Liver (tissue), 9 donors: Measurements from ENCODE around the gene SPI1. TPM values are rescaled to one million over a fixed set of nuclear protein-coding genes. Genes with fewer than 3 reads are reported as not detected.
"Not testable (repeated sequence)": the region's sequence is repeated elsewhere in the genome, so short reads cannot be mapped to it uniquely, and the experiment has no call there.

ENCODE experiments used
- DNase-seq: peaks from one replicate; pipeline ENCODE4 v3.0.0-alpha.2; 2017; ENCODE audit warnings: low spot score
- H3K27ac ChIP-seq, 2 donors: one replicate each; pipeline ENCODE4 v1.7.0; 2013; ENCODE audit warnings: inconsistent platforms in 2 of 2, low read length in 2 of 2, control low read depth in 1 of 2, low read depth in 1 of 2, mild to moderate bottlenecking in 1 of 2
- H3K27me3 ChIP-seq, 4 donors: one replicate each; pipeline versions ENCODE4 v1.6.1 to v1.7.0; 2013; ENCODE audit warnings: low read length in 3 of 4, inconsistent platforms in 1 of 4, mild to moderate bottlenecking in 1 of 4, moderate library complexity in 1 of 4; ENCODE audit not compliant: control insufficient read depth in 4 of 4, insufficient read depth in 4 of 4
- H3K36me3 ChIP-seq, 4 donors: one replicate each; pipeline versions ENCODE4 v1.6.1 to v1.7.0; 2013; ENCODE audit warnings: low read length in 3 of 4, mild to moderate bottlenecking in 3 of 4, low read depth in 1 of 4, moderate library complexity in 1 of 4; ENCODE audit not compliant: control insufficient read depth in 4 of 4, insufficient read depth in 3 of 4
- H3K4me1 ChIP-seq, 4 donors: one replicate each; pipeline versions ENCODE4 v1.6.1 to v1.7.0; 2013; ENCODE audit warnings: low read length in 3 of 4, mild to moderate bottlenecking in 3 of 4, moderate library complexity in 1 of 4; ENCODE audit not compliant: control insufficient read depth in 4 of 4, insufficient read depth in 4 of 4
- H3K4me3 ChIP-seq, 3 donors: one replicate each; pipeline versions ENCODE4 v1.6.1 to v1.7.0; 2013; ENCODE audit warnings: low read length in 3 of 3, control low read depth in 1 of 3, low read depth in 1 of 3, mild to moderate bottlenecking in 1 of 3
- H3K9ac ChIP-seq, 2 donors: one replicate each; pipeline ENCODE4 v1.7.0; 2013; ENCODE audit warnings: low read length in 2 of 2, mild to moderate bottlenecking in 2 of 2, moderate library complexity in 2 of 2, control low read depth in 1 of 2, low read depth in 1 of 2
- H3K9me3 ChIP-seq, 4 donors: one replicate each; pipeline versions ENCODE4 v1.6.1 to v1.7.0; 2013; ENCODE audit warnings: low read length in 3 of 4; ENCODE audit not compliant: control insufficient read depth in 4 of 4
- EGR1 ChIP-seq, 2 donors: IDR thresholded peaks; 2 replicates each; pipeline ENCODE4 v1.6.1; 2016 to 2018; ENCODE audit warnings: antibody characterized with exemption in 2 of 2, low read depth in 2 of 2
- FOXA1 ChIP-seq: IDR thresholded peaks from 2 replicates; pipeline ENCODE4 v1.6.1; 2016; ENCODE audit warnings: antibody characterized with exemption
- FOXA2 ChIP-seq: IDR thresholded peaks from 2 replicates; pipeline ENCODE4 v1.6.1; 2016; ENCODE audit warnings: antibody characterized with exemption
- JUND ChIP-seq, 2 donors: IDR thresholded peaks; 2 replicates each; pipeline ENCODE4 v1.6.1; 2016; ENCODE audit warnings: antibody characterized with exemption in 2 of 2
- MAX ChIP-seq: IDR thresholded peaks from 2 replicates; pipeline ENCODE4 v1.6.1; 2016; ENCODE audit warnings: antibody characterized with exemption
- REST ChIP-seq: IDR thresholded peaks from 2 replicates; pipeline ENCODE4 v1.6.1; 2016; ENCODE audit warnings: antibody characterized with exemption, mild to moderate bottlenecking
- RXRA ChIP-seq, 2 donors: IDR thresholded peaks; 2 replicates each; pipeline ENCODE4 v1.6.1; 2017 to 2018; ENCODE audit warnings: antibody characterized with exemption in 2 of 2, mild to moderate bottlenecking in 1 of 2
- TAF1 ChIP-seq: conservative IDR thresholded peaks from 2 replicates; pipeline ENCODE4 v1.6.1; 2016; ENCODE audit warnings: antibody characterized with exemption, mild to moderate bottlenecking
- YY1 ChIP-seq: IDR thresholded peaks from 2 replicates; pipeline ENCODE4 v1.6.1; 2016; ENCODE audit warnings: antibody characterized with exemption, mild to moderate bottlenecking
- ZBTB33 ChIP-seq: IDR thresholded peaks from 2 replicates; pipeline ENCODE4 v1.6.1; 2016; ENCODE audit warnings: antibody characterized with exemption
- WGBS: extraction: QIAGEN DNeasy Blood & Tissue Kit; methylation state at CpG from one replicate; pipeline ENCODE4 v1.1.7; 2013; 5-methylcytosine and 5-hydroxymethylcytosine counted together
- polyA plus RNA-seq, 2 donors: library from polyadenylated mRNA; stranded (reverse) in 1 of 2; unstranded in 1 of 2; fragments of 200-250 nt in 1 of 2; fragments of >200 nt in 1 of 2; fragmentation: Nextera tagmentation in 1 of 2; extraction: Ambion mirVana in 1 of 2; gene quantifications; one replicate each; pipeline versions ENCODE4 v1.2.1 to v1.2.3, GENCODE V29; 2013 to 2015
- total RNA-seq, 2 donors: library from RNA; depleted of rRNA; stranded (reverse); fragments of >200 nt; gene quantifications; one replicate each; pipeline ENCODE4 v1.2.3, GENCODE V29; 2014
- donor health status: healthy.
- donor health status: healthy.
- donor health status: healthy.
- donor health status: healthy.
- donor health status: healthy.

The SPI1 gene
- total and polyA plus RNA-seq, 4 donors: 2.3 to 14.4 (median 13.3) TPM

DNA sequence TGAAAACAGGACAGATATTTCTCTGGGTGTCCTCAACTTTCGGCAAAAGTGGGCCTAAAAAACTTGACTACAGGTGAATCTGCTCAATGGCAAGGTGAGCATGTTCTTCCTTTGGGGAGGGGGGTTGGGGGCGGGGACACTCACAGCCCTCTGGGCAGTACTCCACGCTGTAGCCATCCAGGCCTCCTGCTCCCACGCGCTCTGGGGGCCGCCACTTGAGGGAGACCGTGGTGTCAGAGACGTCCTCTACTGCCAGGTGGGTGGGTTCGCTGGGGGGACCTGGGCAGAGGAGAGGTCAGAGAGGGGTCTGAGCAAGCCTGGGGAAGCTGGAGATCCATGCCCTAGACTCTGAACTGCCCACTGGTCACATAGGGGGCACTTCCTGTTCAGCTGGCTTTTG lies 42.6 kb downstream of the SPI1 start:
- Histone ChIP-seq H3K27ac (no peak overlapping the region), H3K4me1 (no peaks in the 10 kb centered on the region), H3K9me3 (no peaks in the 10 kb centered on the region), H3K27me3 (no peaks in the 10 kb centered on the region), H3K4me3 (no peak overlapping the region), H3K36me3 (peaks cover 0 to under 1% (median 0%) of the 10 kb centered on the region in 4 donors), H3K9ac (no peak overlapping the region)
- DNase-seq: no peak
- WGBS: 90% methylated on average over 9 of the region's 9 CpGs
- TF ChIP-seq RXRA (IDR thresholded peaks at IDR 0.05) (no peak), MAX (no peak), JUND (IDR thresholded peaks at IDR 0.05) (no peak), EGR1 (IDR thresholded peaks at IDR 0.05; ENCODE audit: low read depth in 2 of 2) (no peak)

GRCh38 chr11:47334699-47335411 lies 43.5 kb downstream of the SPI1 start:
- not testable (repeated sequence) for DNase-seq, H3K9me3 ChIP-seq, H3K27ac ChIP-seq, H3K36me3 ChIP-seq, H3K27me3 ChIP-seq, H3K4me3 ChIP-seq, H3K4me1 ChIP-seq, H3K9ac ChIP-seq
- WGBS: 97% methylated on average over 16 of the region's 16 CpGs

DNA sequence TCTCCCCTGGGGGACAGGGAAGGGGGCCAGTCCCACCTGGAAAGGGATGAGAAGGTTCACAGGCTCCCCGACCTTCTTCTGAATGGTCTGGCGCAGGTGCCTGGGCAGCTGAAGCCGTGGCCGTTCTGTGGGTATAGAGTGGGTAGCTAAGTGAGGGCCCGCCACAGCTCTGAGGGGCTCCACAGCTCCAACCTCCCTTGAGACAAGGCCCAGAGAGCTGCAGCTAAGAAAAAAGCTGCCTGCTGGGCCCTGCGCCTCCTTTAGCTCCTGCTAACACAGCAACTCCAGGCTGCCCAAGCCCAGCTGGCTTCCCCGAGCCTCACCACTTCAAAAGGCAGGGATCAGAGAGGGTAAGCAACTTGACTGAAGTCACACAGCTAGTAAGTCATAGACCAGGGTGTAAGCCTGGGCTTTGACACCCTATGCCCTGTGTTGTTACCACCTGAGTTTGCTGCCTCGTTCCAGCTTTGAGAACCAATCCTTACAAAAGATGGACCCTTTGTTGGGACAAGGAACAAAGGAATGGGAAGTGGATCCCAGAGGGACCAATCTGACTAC lies 44.4 kb downstream of the SPI1 start:
- H3K9me3 ChIP-seq: no peaks in the 10 kb centered on the region

GRCh38 chr11:47333526-47333845 lies 44.9 kb downstream of the SPI1 start:
- Histone ChIP-seq H3K9ac (no peak overlapping the region), H3K27ac (no peak overlapping the region), H3K9me3 (no peaks in the 10 kb centered on the region), H3K36me3 (peaks cover 2 to 21% (median 5%) of the 10 kb centered on the region in 4 donors), H3K27me3 (no peaks in the 10 kb centered on the region), H3K4me3 (no peak overlapping the region), H3K4me1 (no peaks in the 10 kb centered on the region)
- TF ChIP-seq TAF1 (no peak), REST (no peak), YY1 (no peak), FOXA1 (no peak)
- 97% methylated on average over 14 of the region's 14 CpGs for WGBS
- no peak for DNase-seq

More for the DNA sequence above, 44.4 kb downstream of the SPI1 start:
- WGBS: 94% methylated on average over 8 of the region's 8 CpGs
- H3K27ac ChIP-seq: no peak overlapping the region
- TF ChIP-seq JUND (IDR thresholded peaks at IDR 0.05) (no peak), ZBTB33 (no peak), FOXA2 (no peak)
- DNase-seq: no peak
- no peak overlapping the region for H3K9ac ChIP-seq
- H3K27me3 ChIP-seq: no peaks in the 10 kb centered on the region
- H3K4me3 ChIP-seq: no peak overlapping the region
- H3K4me1 ChIP-seq: no peaks in the 10 kb centered on the region
- peaks cover 0 to 16% (median 3%) of the 10 kb centered on the region in 4 donors for H3K36me3 ChIP-seq
